ENCODE data around the gene DGCR2. TPM values are rescaled to one million over a fixed set of nuclear protein-coding genes. Genes with fewer than 3 reads are reported as not detected.
"Not testable (repeated sequence)": the region's sequence is repeated elsewhere in the genome, so short reads cannot be mapped to it uniquely, and the experiment has no call there.

DGCR2 gene
- total RNA-seq, 2 experiments from 2014 or later = 29.7 to 30.8 TPM

- no peak overlapping the region for H3K4me3 Mint-ChIP-seq
- CTCF ChIA-PET = no interaction called here
- H3K36me3 Mint-ChIP-seq (ENCODE audit: low read depth) = no peaks in the 10 kb centered on the region
- H3K27ac Mint-ChIP-seq = no peak overlapping the region
- no peaks in the 10 kb centered on the region for H3K4me1 Mint-ChIP-seq
- DNase-seq = no peak
- H3K9me3 Mint-ChIP-seq = no peaks in the 10 kb centered on the region
- POLR2A ChIA-PET = no interaction called here
- H3K27me3 Mint-ChIP-seq = peaks cover 1% of the 10 kb centered on the region
Measured at GRCh38 chr22:18990355-18991137, 131.7 kb downstream of the DGCR2 start.

- no peaks in the 10 kb centered on the region for H3K36me3 Mint-ChIP-seq (ENCODE audit: low read depth)
- no peak overlapping the region for H3K27ac Mint-ChIP-seq
- H3K4me3 Mint-ChIP-seq = no peak overlapping the region
- DNase-seq = no peak
- no peaks in the 10 kb centered on the region for H3K9me3 Mint-ChIP-seq
- ChIA-PET POLR2A (no interaction called here), CTCF (no interaction called here)
- H3K4me1 Mint-ChIP-seq = no peaks in the 10 kb centered on the region
- peaks cover 1% of the 10 kb centered on the region for H3K27me3 Mint-ChIP-seq
Measured at GRCh38 chr22:18988958-18989357, 133.3 kb downstream of the DGCR2 start.

- Mint-ChIP-seq H3K4me1 (no peaks in the 10 kb centered on the region), H3K36me3 (ENCODE audit: low read depth) (no peaks in the 10 kb centered on the region), H3K27ac (no peak overlapping the region), H3K4me3 (no peak overlapping the region), H3K27me3 (peaks cover 1% of the 10 kb centered on the region), H3K9me3 (no peaks in the 10 kb centered on the region)
- POLR2A ChIA-PET = no interaction called here
- DNase-seq = no peak
- CTCF ChIA-PET = no interaction called here
Measured at GRCh38 chr22:18987765-18988164, 134.4 kb downstream of the DGCR2 start.

GRCh38 chr22:18987114-18987513 is 135.1 kb downstream of the DGCR2 start:
- H3K4me3 Mint-ChIP-seq; H3K36me3 Mint-ChIP-seq (ENCODE audit: low read depth); H3K9me3 Mint-ChIP-seq; POLR2A ChIA-PET; DNase-seq; H3K27me3 Mint-ChIP-seq; CTCF ChIA-PET; H3K27ac Mint-ChIP-seq; H3K4me1 Mint-ChIP-seq: not testable (repeated sequence)

Other genes with a start within 250 kb of the DGCR2 start
- gene DGCR6, start 216.1 kb downstream of the DGCR2 start, total RNA-seq = 1 to 10 TPM in 1 of 2 experiments, under 1 TPM in 1; 0.91 to 1.8 TPM
- gene PRODH, start 186.1 kb downstream of the DGCR2 start, total RNA-seq = under 1 TPM; 0.25 to 0.35 TPM
- gene TSSK2, start 8.9 kb upstream of the DGCR2 start, total RNA-seq = not detected
- gene ESS2, start 22.2 kb upstream of the DGCR2 start, total RNA-seq = 10 to 100 TPM; 16.3 to 18.3 TPM
- not detected for gene GSC2, start 27.9 kb upstream of the DGCR2 start, total RNA-seq
- 10 to 100 TPM; 62.3 to 63.2 TPM for gene SLC25A1, start 56.3 kb upstream of the DGCR2 start, total RNA-seq
- 1 to 10 TPM in 1 of 2 experiments, under 1 TPM in 1; 0.93 to 1.1 TPM for gene CLTCL1, start 169.3 kb upstream of the DGCR2 start, total RNA-seq

Data from activated CD4-positive, alpha-beta memory T cell treated with anti-CD3 and anti-CD28 coated beads, Interleukin-2, amount 10 ng/mL, durations not matched to agents 7 days and 5 days (primary cell).